ENCODE data around the gene DNAJC30. TPM values are rescaled to one million over a fixed set of nuclear protein-coding genes. Genes with fewer than 3 reads are reported as not detected.
A peak's percentile ranks its signal among the peaks of the same experiment; 100 is the strongest.
"Not testable (repeated sequence)": the region's sequence is repeated elsewhere in the genome, so short reads cannot be mapped to it uniquely, and the experiment has no call there.

DNAJC30 gene
- total RNA-seq, 2 donors from 2014 or later: 8.9 to 11.1 TPM

- Histone ChIP-seq H3K4me1 (ENCODE audit: control insufficient read depth, insufficient read depth, low read length) (peaks cover 4% of the 10 kb centered on the region), H3K4me3 (ENCODE audit: low read length) (no peak overlapping the region), H3K9me3 (ENCODE audit: control insufficient read depth, low read length) (no peaks in the 10 kb centered on the region), H3K9ac (ENCODE audit: extremely low read depth, low read length, poor library complexity, severe bottlenecking) (no peak overlapping the region), H3K27me3 (ENCODE audit: control insufficient read depth, insufficient read depth, low read length, poor library complexity, severe bottlenecking) (peaks cover 19% of the 10 kb centered on the region), H3K27ac (ENCODE audit: low read depth, low read length) (peak overlapping the region; percentile 24), H3K36me3 (ENCODE audit: control insufficient read depth, insufficient read depth, low read length) (no peaks in the 10 kb centered on the region)
- 90 to 94% methylated on average over 13 to 16 of the region's 16 CpGs for WGBS, 2 experiments (ENCODE audit: insufficient coverage in 1 of 2, insufficient read length in 1 of 2)
- Mint-ChIP-seq H3K27ac (no peak overlapping the region), H3K4me1 (no peaks in the 10 kb centered on the region), H3K4me3 (no peak overlapping the region), H3K36me3 (ENCODE audit: low read depth) (peaks cover 14% of the 10 kb centered on the region), H3K9me3 (no peaks in the 10 kb centered on the region), H3K27me3 (ENCODE audit: insufficient read depth) (peaks cover 19% of the 10 kb centered on the region)
- no peak for DNase-seq
- TF ChIP-seq, protein P1, sequence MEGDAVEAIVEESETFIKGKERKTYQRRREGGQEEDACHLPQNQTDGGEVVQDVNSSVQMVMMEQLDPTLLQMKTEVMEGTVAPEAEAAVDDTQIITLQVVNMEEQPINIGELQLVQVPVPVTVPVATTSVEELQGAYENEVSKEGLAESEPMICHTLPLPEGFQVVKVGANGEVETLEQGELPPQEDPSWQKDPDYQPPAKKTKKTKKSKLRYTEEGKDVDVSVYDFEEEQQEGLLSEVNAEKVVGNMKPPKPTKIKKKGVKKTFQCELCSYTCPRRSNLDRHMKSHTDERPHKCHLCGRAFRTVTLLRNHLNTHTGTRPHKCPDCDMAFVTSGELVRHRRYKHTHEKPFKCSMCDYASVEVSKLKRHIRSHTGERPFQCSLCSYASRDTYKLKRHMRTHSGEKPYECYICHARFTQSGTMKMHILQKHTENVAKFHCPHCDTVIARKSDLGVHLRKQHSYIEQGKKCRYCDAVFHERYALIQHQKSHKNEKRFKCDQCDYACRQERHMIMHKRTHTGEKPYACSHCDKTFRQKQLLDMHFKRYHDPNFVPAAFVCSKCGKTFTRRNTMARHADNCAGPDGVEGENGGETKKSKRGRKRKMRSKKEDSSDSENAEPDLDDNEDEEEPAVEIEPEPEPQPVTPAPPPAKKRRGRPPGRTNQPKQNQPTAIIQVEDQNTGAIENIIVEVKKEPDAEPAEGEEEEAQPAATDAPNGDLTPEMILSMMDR (conservative IDR thresholded peaks at IDR 0.05): no peak
These were observed 32.5 kb upstream of the DNAJC30 start for GRCh38 chr7:73715648-73716317.

DNA sequence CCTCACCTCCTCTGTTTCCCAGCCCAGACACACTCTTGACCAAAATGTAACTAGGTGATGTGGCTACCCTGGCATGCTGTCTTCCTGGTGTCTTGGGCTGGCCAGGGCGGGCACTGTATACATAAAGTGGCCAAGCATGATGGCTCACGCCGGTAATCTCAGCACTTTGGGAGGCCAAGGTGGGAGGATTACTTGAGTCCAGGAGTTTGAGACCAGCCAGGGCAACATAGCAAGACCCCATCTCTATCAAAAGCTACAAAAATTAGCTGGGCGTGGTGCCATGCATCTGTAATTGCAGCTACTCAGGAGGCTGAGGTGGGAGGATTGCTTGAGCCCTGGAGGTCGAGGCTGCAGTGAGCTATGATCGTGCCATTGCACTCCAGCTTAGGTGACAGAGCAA, 30.1 kb upstream of the DNAJC30 start:
- not testable (repeated sequence) for H3K27ac ChIP-seq (ENCODE audit: low read depth, low read length); H3K4me1 Mint-ChIP-seq; H3K4me1 ChIP-seq (ENCODE audit: control insufficient read depth, insufficient read depth, low read length); H3K9me3 Mint-ChIP-seq; H3K27ac Mint-ChIP-seq; H3K36me3 ChIP-seq (ENCODE audit: control insufficient read depth, insufficient read depth, low read length); DNase-seq; H3K27me3 Mint-ChIP-seq (ENCODE audit: insufficient read depth); H3K9me3 ChIP-seq (ENCODE audit: control insufficient read depth, low read length); H3K27me3 ChIP-seq (ENCODE audit: control insufficient read depth, insufficient read depth, low read length, poor library complexity, severe bottlenecking); H3K9ac ChIP-seq (ENCODE audit: extremely low read depth, low read length, poor library complexity, severe bottlenecking); H3K4me3 Mint-ChIP-seq; H3K4me3 ChIP-seq (ENCODE audit: low read length)
- WGBS, 2 experiments (ENCODE audit: insufficient coverage in 1 of 2, insufficient read length in 1 of 2): 96% methylated on average over 4 to 6 of the region's 6 CpGs
- H3K36me3 Mint-ChIP-seq (ENCODE audit: low read depth): peaks cover 14% of the 10 kb centered on the region

DNA sequence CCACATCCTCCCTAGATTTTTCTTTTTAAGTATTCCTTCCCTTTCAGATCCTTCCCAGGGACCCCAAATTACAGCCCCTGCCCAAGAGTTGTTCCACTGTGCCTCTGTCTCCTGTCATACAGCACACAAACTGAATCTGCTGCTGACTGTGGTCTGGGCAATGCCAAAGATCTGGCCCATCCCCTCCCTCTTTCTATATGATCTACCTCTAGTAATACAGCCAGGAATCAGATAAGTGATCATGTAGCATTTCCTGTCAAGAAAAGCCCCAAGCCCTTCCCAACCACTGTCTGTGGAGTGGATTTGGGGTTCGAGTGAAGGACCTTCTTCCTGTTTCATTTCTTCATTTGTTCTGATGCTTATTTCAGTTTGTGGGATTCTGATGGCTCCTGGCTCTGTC, 29.5 kb upstream of the DNAJC30 start:
- Mint-ChIP-seq H3K4me1 (no peaks in the 10 kb centered on the region), H3K9me3 (no peaks in the 10 kb centered on the region), H3K36me3 (ENCODE audit: low read depth) (peaks cover 14% of the 10 kb centered on the region), H3K27me3 (ENCODE audit: insufficient read depth) (peaks cover 3% of the 10 kb centered on the region), H3K4me3 (no peak overlapping the region), H3K27ac (no peak overlapping the region)
- H3K27me3 ChIP-seq (ENCODE audit: control insufficient read depth, insufficient read depth, low read length, poor library complexity, severe bottlenecking): no peaks in the 10 kb centered on the region
- no peak overlapping the region for H3K9ac ChIP-seq (ENCODE audit: extremely low read depth, low read length, poor library complexity, severe bottlenecking)
- no peaks in the 10 kb centered on the region for H3K9me3 ChIP-seq (ENCODE audit: control insufficient read depth, low read length)
- H3K36me3 ChIP-seq (ENCODE audit: control insufficient read depth, insufficient read depth, low read length): no peaks in the 10 kb centered on the region
- H3K4me1 ChIP-seq (ENCODE audit: control insufficient read depth, insufficient read depth, low read length): no peaks in the 10 kb centered on the region
- H3K4me3 ChIP-seq (ENCODE audit: low read length): no peak overlapping the region
- DNase-seq: no peak
- TF ChIP-seq, protein P1 (conservative IDR thresholded peaks at IDR 0.05): no peak
- no peak overlapping the region for H3K27ac ChIP-seq (ENCODE audit: low read depth, low read length)
- 80 to 94% methylated on average over 1 of the region's 1 CpG for WGBS, 2 experiments (ENCODE audit: insufficient coverage in 1 of 2, insufficient read length in 1 of 2)
